SK-N-SH treated with all-trans-retinoic acid at 6 μM for 48 hours (cell line): ENCODE results near the gene OR6J1.

ENCODE experiments used
- ARNTL ChIP-seq: fragments of 450-650 bp; formaldehyde crosslinking; IDR thresholded peaks from 2 replicates; pipeline ENCODE4 v1.5.0; 2020; ENCODE audit warnings: low read depth, mild to moderate bottlenecking, moderate library complexity, borderline replicate concordance
- ISL1 ChIP-seq: fragments of 250-450 bp; sonication (Bioruptor Pico); IDR thresholded peaks from 2 replicates; pipeline ENCODE4 v2.1.2; 2022; ENCODE audit warnings: mild to moderate bottlenecking, moderate library complexity
- RARB ChIP-seq: fragments of 250-450 bp; sonication (Bioruptor Pico); IDR thresholded peaks from 2 replicates; pipeline ENCODE4 v1.8.0; 2021; ENCODE audit warnings: mild to moderate bottlenecking, moderate library complexity
- TCF4 ChIP-seq: fragments of 250-450 bp; sonication (Bioruptor Pico); IDR thresholded peaks from 2 replicates; pipeline ENCODE4 v1.8.0; 2021; ENCODE audit warnings: mild to moderate bottlenecking, moderate library complexity, borderline replicate concordance
- ZC3H10 ChIP-seq: fragments of 250-450 bp; sonication (Bioruptor Pico); IDR thresholded peaks from 2 replicates; pipeline ENCODE4 v1.5.1; 2021; ENCODE audit warnings: mild to moderate bottlenecking, moderate library complexity
- ZFP3 ChIP-seq: fragments of 250-450 bp; sonication (Bioruptor Pico); IDR thresholded peaks from 2 replicates; pipeline ENCODE4 v1.5.0; 2020; ENCODE audit warnings: mild to moderate bottlenecking, moderate library complexity

- TF ChIP-seq TCF4 (no peak), ARNTL (no peak), ISL1 (CRISPR knock-in tag) (no peak), ZFP3 (CRISPR knock-in tag) (no peak), ZC3H10 (CRISPR knock-in tag) (no peak), RARB (no peak)
These were observed 6.9 kb upstream of the OR6J1 start for GRCh38 chr14:22650960-22651521.
